ENCODE results near the gene C14orf39. TPM values are rescaled to one million over a fixed set of nuclear protein-coding genes. Genes with fewer than 3 reads are reported as not detected.
"Not testable (repeated sequence)": the region's sequence is repeated elsewhere in the genome, so short reads cannot be mapped to it uniquely, and the experiment has no call there.

Gene C14orf39
- total RNA-seq, 1 donor from 2014 or later, result 0.26 TPM

DNA sequence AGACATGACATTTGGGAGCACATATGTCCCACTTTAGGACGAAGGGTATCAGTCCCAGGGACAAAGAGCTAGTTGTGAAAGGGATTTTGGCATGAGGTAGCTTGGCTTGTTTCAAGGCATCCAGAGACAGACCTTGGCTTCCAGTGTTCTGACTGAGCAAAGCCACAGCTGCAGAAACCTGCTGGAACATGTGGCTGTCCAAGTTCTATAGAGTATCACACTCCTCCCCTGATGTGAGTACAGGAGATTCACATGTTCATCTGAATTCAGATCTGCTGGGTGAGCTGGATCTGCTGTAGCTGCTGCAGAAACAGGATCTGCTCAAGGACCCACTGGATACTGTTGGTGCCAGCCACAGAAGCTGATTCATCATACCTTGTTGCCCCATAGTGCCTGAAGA, 10.1 kb upstream of the C14orf39 start:
- no peak for DNase-seq (ENCODE audit: low read depth, low spot score)

DNA sequence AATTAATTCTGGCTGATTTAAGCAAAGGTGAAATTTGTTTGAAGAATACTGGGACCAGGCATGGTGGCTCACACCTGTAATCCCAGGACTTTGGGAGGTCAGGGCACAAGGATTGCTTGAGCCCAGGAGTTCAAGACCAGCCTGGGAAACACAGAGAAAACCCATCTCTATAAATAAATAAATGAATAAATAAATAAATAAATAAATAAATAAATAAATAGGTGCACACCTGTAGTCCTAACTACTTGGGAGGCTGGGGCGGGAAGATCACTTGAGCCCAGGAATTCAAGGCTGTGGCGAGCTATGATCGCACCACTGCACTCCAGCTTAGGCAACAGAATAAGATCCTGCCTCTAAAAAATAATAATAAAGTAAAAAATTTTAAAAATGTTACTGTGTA, 4.4 kb upstream of the C14orf39 start:
- no peak for DNase-seq (ENCODE audit: low read depth, low spot score)

DNA sequence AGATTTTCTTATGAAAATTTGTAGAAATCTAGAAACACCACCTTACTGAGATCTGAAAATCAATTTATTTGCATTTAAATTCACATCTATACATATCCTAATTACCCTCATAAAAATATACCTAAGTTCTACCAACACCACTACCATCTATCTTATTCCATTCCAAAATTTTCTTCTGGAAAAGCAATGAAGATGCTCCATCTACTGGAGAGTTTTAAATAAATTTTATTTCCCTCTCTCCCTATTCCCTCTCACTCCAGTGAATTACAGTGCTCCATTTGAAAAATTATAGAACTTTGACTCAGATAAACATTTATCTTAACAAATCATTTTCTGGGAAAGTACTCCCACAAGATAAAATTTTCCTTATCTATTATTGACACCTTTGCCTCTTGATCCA, 2.3 kb upstream of the C14orf39 start:
- DNase-seq (ENCODE audit: low read depth, low spot score), result no peak

DNA sequence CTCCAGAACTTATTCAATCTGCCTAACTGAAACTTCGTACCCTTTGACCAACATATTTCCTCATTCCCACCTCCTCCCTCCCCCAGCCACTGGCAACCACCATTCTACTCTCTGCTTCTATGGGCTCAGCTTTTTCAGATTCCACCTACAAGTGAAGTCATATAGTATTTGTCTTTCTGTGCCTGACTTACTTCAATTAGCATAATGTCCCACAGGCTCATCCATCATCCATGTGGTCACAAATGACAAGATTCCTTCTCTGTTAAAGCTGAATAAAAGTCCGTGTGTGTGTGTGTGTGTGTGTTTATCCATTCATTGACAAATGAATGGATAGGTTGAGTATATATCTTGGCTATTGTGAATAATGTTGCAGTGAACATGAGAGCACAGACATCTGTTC, 1.3 kb upstream of the C14orf39 start:
- no peak for DNase-seq (ENCODE audit: low read depth, low spot score)

DNA sequence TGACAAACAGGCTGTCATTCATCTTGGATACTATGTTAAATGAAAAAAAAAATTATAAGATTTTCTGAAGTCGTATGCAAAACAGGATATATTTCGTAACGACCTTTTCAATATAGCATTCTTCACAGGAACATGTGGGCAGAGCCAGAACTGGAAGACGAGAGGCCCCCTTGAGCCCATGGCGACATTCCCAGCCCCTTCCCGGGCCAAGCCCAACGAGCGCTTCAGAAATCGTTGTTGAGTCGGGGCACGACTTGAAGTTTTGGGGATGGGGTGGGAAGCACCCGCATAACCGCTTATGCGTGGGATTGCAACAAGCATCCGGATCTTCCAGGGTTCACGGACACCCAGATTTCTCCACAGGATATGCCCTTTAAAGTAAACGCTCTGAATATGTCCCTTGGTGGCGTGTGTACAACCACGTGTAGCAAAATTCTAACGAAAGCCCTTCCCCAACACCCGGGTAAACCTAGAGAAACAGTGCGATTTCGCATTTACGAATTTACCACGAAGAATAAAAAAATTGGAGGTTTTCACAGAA, 736 bp downstream of the C14orf39 start:
- no peak for DNase-seq (ENCODE audit: low read depth, low spot score)

DNA sequence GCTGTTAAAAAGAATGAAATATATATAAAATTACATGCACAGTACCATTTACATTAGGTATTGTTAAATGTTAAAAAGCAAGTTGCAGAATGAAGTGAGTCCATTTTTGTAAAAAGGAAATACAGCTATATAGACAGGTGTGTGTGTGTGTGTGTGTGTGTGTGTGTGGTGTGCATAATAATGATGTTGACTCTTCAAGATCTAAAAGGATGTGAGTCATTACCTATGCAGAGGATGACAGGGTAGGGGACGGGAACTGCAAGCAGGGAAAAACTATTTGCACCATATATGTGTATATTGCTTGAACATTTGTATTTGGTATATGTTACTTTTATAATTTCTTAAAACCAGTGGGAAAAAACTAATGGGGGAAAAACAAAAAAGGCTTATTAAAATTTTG, 3.1 kb downstream of the C14orf39 start:
- no peak for DNase-seq (ENCODE audit: low read depth, low spot score)

DNA sequence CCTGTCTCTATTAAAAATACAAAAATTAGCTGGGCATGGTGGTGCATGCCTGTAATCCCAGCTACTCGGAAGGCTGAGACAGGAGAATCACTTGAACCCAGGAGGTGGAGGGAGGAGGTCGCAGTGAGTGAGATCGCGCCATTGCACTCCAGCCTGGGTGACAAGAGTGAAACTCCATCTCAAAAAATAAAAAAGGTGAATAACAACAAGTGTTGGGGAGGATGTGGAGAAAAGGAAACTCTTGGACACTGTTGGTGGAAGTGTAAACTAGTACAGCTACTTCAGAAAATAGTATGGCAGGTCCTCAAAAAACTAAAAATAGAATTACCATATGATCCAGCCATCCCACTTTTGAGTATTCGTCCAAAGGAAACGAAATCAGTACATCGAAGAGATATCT, 5.6 kb downstream of the C14orf39 start:
- DNase-seq (ENCODE audit: low read depth, low spot score), result not testable (repeated sequence)

DNA sequence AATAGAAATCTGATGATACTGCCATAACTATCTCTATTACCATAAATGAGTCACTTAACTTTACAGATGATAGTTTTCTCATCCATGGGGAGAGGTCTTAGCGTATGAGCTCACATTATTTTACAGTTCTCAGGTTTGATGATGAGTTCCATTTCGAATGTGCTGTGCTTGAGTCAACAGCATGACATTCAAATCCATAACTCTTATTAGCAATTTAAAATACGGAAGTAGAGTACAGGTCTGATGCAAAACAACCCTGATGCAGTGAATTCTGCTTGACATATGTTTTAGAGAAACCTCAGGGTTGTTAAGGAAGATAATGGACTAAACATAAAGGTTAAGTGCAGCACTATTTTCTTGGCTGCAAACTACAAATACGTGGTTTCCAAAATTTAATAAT, 30.0 kb downstream of the C14orf39 start:
- DNase-seq (ENCODE audit: low read depth, low spot score), result no peak

- DNase-seq (ENCODE audit: low read depth, low spot score), result no peak
These were observed 55.6 kb downstream of the C14orf39 start for GRCh38 chr14:60430276-60430675.

DNA sequence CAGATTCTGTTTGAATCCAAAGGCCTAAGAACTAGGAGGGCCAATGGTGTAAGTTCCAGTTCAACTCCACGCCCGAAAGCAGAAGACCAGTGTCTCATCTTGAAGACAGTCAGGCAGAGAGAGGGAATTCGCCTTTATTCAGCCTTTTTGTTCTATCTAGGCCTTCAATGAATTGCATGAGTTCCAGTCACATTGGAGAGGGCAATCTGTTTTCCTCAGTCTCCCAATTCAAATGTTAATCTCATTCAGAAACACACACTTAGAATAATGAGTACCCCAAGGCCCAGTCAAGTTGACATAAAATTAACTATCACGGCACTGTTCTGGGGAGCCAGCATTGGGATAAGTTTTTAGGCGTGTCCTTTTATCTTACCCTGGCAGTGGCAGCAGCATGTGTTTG, 65.8 kb downstream of the C14orf39 start:
- no peak for DNase-seq (ENCODE audit: low read depth, low spot score)

DNA sequence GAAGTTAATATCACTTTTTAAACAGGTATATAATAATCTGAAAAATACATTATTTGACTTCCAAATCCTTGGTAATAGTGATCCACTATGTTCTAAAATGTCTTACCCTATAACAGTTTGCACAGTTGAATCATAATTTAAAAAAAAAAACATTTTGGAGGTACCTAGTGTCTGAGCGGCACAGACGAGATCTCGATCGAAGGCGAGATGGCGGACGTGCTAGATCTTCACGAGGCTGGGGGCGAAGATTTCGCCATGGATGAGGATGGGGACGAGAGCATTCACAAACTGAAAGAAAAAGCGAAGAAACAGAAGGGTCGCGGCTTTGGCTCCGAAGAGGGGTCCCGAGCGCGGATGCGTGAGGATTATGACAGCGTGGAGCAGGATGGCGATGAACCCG, 88.3 kb downstream of the C14orf39 start:
- DNase-seq (ENCODE audit: low read depth, low spot score), result not testable (repeated sequence)

- DNase-seq (ENCODE audit: low read depth, low spot score), result no peak
These were observed 89.0 kb downstream of the C14orf39 start for GRCh38 chr14:60396718-60397343.

Other genes with a start within 250 kb of the C14orf39 start
- gene PPM1A, start 236.8 kb downstream of the C14orf39 start, total RNA-seq, result 14.7 and 26.2 TPM in 2 replicates
- gene SIX6, start 23.1 kb upstream of the C14orf39 start, total RNA-seq, result not detected in 2 replicates
- 0.73 and 1.4 TPM in 2 replicates for gene SIX1, start 163.4 kb upstream of the C14orf39 start, total RNA-seq
- gene SIX4, start 238.3 kb upstream of the C14orf39 start, total RNA-seq, result 3.2 and 5.0 TPM in 2 replicates
- 58.4 and 63.4 TPM in 2 replicates for gene MNAT1, start 248.7 kb upstream of the C14orf39 start, total RNA-seq

All from pulmonary artery endothelial cell (primary cell).